HCT116 (cell line): ENCODE results near the gene SIRPB2. TPM values are rescaled to one million over a fixed set of nuclear protein-coding genes. Genes with fewer than 3 reads are reported as not detected.
A peak's percentile ranks its signal among the peaks of the same experiment; 100 is the strongest.

Experiments used
- ATAC-seq: fragments of 200-7000 bp; cut with Tn5 transposase; 2 replicates; pipeline ENCODE4 v1.9.1; 2020; ENCODE audit warnings: mild to moderate bottlenecking, moderate library complexity
- BruUV-seq: library from RNA; stranded (reverse); fragments of 400-500 nt; replicated peaks from 2 replicates; lab custom pipeline; 2021; lab: Mats Ljungman, UMichigan
- CTCF ChIA-PET: fragments of 300-600 bp; sonication (Branson Sonifier 250); formaldehyde crosslinking; loops from one replicate; lab custom pipeline; 2021; ENCODE audit warnings: antibody characterized with exemption; lab: Charles Lee
- POLR2A ChIA-PET: fragments of 300-600, 350-600 bp; sonication (Branson Sonifier 250); formaldehyde crosslinking; loops from one replicate; lab custom pipeline; 2021; ENCODE audit warnings: antibody characterized with exemption; lab: Charles Lee
- RAD21 ChIA-PET, 2 experiments: fragments of 300-600 bp; sonication (Branson Sonifier 250); formaldehyde crosslinking; loops; one replicate each; lab custom pipeline; 2023; ENCODE audit warnings: low total read pairs in 2 of 2; ENCODE audit not compliant: uncharacterized antibody in 2 of 2, unreplicated experiment in 2 of 2, low non-redundant PET in 1 of 2; lab: Charles Lee
- DNase-seq: peaks from one replicate; pipeline ENCODE4 v3.0.0-alpha.2; 2010; ENCODE audit warnings: low read depth, low spot score
- H2AFZ ChIP-seq: fragments of 200-600 bp; shearing (Covaris generic), sonication (generic); 2 replicates; pipeline ENCODE4 v1.6.1; 2017; ENCODE audit warnings: low read depth, mixed run types, mixed read lengths, antibody characterized with exemption, low read length; ENCODE audit not compliant: poor library complexity, severe bottlenecking
- H3K27ac ChIP-seq: 2 replicates; pipeline ENCODE4 v1.5.1; 2012; ENCODE audit warnings: low read depth, low read length
- H3K27me3 ChIP-seq: fragments of 200-600 bp; sonication (generic); 2 replicates; pipeline ENCODE4 v1.6.1; 2016; ENCODE audit warnings: mixed run types, low read length, mixed read lengths; ENCODE audit not compliant: insufficient read depth
- H3K36me3 ChIP-seq, 2 experiments: fragments of 200-500 bp in 1 of 2; fragments of 200-600 bp in 1 of 2; sonication (Bioruptor generic) in 1 of 2; sonication (generic) in 1 of 2; 2 replicates each; pipeline versions ENCODE4 v1.5.1 to v1.6.1; 2014 to 2016; ENCODE audit warnings: low read length in 2 of 2, inconsistent platforms in 1 of 2, mixed read lengths in 1 of 2, mixed run types in 1 of 2; ENCODE audit not compliant: insufficient read depth in 2 of 2, control insufficient read depth in 1 of 2
- H3K4me1 ChIP-seq, 2 experiments: fragments of 200-600 bp in 1 of 2; sonication (generic) in 1 of 2; 2 replicates each; pipeline versions ENCODE4 v1.5.1 to v1.6.1; 2012 to 2017; ENCODE audit warnings: low read length in 2 of 2, inconsistent platforms in 1 of 2, mild to moderate bottlenecking in 1 of 2, mixed read lengths in 1 of 2, mixed run types in 1 of 2, moderate library complexity in 1 of 2; ENCODE audit not compliant: insufficient read depth in 2 of 2, control insufficient read depth in 1 of 2
- H3K4me2 ChIP-seq: fragments of 200-600 bp; sonication (generic); 2 replicates; pipeline ENCODE4 v1.6.1; 2017; ENCODE audit warnings: mixed run types, low read length, mixed read lengths
- H3K4me3 ChIP-seq, 2 experiments: fragments of 200-600 bp in 1 of 2; sonication (generic) in 1 of 2; replicated peaks in 1 of 2; 2 replicates each; pipeline ENCODE4 v1.5.1; 2011 to 2016; ENCODE audit warnings: low read length in 2 of 2, control low read depth in 1 of 2, low read depth in 1 of 2, mild to moderate bottlenecking in 1 of 2, mixed read lengths in 1 of 2, mixed run types in 1 of 2
- H3K79me2 ChIP-seq: fragments of 200-600 bp; sonication (generic); 2 replicates; pipeline ENCODE4 v1.6.1; 2017; ENCODE audit warnings: mild to moderate bottlenecking, mixed run types, low read length, moderate library complexity, mixed read lengths; ENCODE audit not compliant: insufficient read depth
- H3K9ac ChIP-seq: fragments of 200-600 bp; sonication (generic); 2 replicates; pipeline ENCODE4 v1.6.1; 2016; ENCODE audit warnings: low read length, mixed read lengths
- H3K9me2 ChIP-seq: fragments of 200-600 bp; sonication (generic), shearing (Covaris generic); 2 replicates; pipeline ENCODE4 v1.6.1; 2017; ENCODE audit warnings: mixed run types, mild to moderate bottlenecking, moderate library complexity; ENCODE audit not compliant: insufficient read depth
- H3K9me3 ChIP-seq, 2 experiments: fragments of 200-500 bp in 1 of 2; fragments of 200-600 bp in 1 of 2; sonication (Bioruptor generic) in 1 of 2; sonication (generic) in 1 of 2; 2 replicates each; pipeline ENCODE4 v1.6.1; 2014 to 2017; ENCODE audit warnings: low read length in 2 of 2, mixed read lengths in 2 of 2, inconsistent platforms in 1 of 2, low read depth in 1 of 2, mild to moderate bottlenecking in 1 of 2, mixed run types in 1 of 2, moderate library complexity in 1 of 2; ENCODE audit not compliant: control insufficient read depth in 1 of 2, insufficient read depth in 1 of 2
- H4K20me1 ChIP-seq: fragments of 200-600 bp; sonication (generic), shearing (Covaris generic); 2 replicates; pipeline ENCODE4 v1.6.1; 2017; ENCODE audit warnings: mixed run types, mild to moderate bottlenecking, moderate library complexity; ENCODE audit not compliant: insufficient read depth
- CEBPB ChIP-seq: IDR thresholded peaks from 2 replicates; pipeline ENCODE4 v1.6.1; 2012; ENCODE audit warnings: low read depth
- EGR1 ChIP-seq: IDR thresholded peaks from 2 replicates; pipeline ENCODE4 v1.6.1; 2012; ENCODE audit warnings: low read depth
- EZH2 ChIP-seq: fragments of 200-600 bp; sonication (generic); IDR thresholded peaks from 2 replicates; pipeline ENCODE4 v1.6.1; 2017; ENCODE audit warnings: antibody characterized with exemption, mixed run types
- JUND ChIP-seq: IDR thresholded peaks from 2 replicates; pipeline ENCODE4 v1.6.1; 2012
- POLR2AphosphoS5 ChIP-seq: IDR thresholded peaks from 2 replicates; pipeline ENCODE4 v1.6.1; 2011; ENCODE audit warnings: mild to moderate bottlenecking, low read depth, low read length, moderate library complexity
- RAD21 ChIP-seq: IDR thresholded peaks from 2 replicates; pipeline ENCODE4 v1.6.1; 2012; ENCODE audit warnings: low read depth, mild to moderate bottlenecking
- SP1 ChIP-seq: IDR thresholded peaks from 2 replicates; pipeline ENCODE4 v1.6.1; 2012; ENCODE audit warnings: low read depth
- SRF ChIP-seq: IDR thresholded peaks from 2 replicates; pipeline ENCODE4 v1.6.1; 2012; ENCODE audit warnings: low read depth
- TCF7L2 ChIP-seq: IDR thresholded peaks from 2 replicates; pipeline ENCODE4 v1.7.0; 2011; ENCODE audit warnings: borderline replicate concordance, inconsistent platforms; ENCODE audit not compliant: insufficient read depth, insufficient read length; ENCODE audit errors: extremely low read depth
- ZFX ChIP-seq: fragments of 450-650 bp; IDR thresholded peaks from 2 replicates; pipeline ENCODE4 v1.6.1; 2017
- ZNF274 ChIP-seq: fragments of 200-500 bp; sonication (Bioruptor generic); IDR thresholded peaks from 2 replicates; pipeline ENCODE4 v1.6.1; 2014; ENCODE audit warnings: mild to moderate bottlenecking, low read depth, low read length, inconsistent platforms
- intact Hi-C: fragments of 100-400 bp; cut with micrococcal nuclease; formaldehyde crosslinking; loops from 2 replicates; pipeline ENCODE4 v1.10.0; 2022
- total RNA-seq: library from RNA; stranded (reverse); gene quantifications from one replicate; pipeline ENCODE4 v1.2.1, GENCODE V29; 2021; ENCODE audit not compliant: unreplicated experiment
- TF ChIP-seq, protein P1 (sequence below): IDR thresholded peaks from 2 replicates; pipeline ENCODE4 v1.6.1; 2012
- TF ChIP-seq, protein P2 (sequence below): IDR thresholded peaks from 2 replicates; pipeline ENCODE4 v1.6.1; 2012
- TF ChIP-seq, protein P3 (sequence below), 3 experiments: fragments of 200-600 bp in 1 of 3; sonication (generic) in 1 of 3; IDR thresholded peaks in 2 of 3; conservative IDR thresholded peaks in 1 of 3; 2 replicates each; pipeline ENCODE4 v1.5.1; 2012 to 2017; ENCODE audit warnings: low read depth in 2 of 3, low read length in 2 of 3, antibody characterized with exemption in 1 of 3, borderline replicate concordance in 1 of 3, control low read depth in 1 of 3, mild to moderate bottlenecking in 1 of 3, mixed read lengths in 1 of 3, mixed run types in 1 of 3, moderate library complexity in 1 of 3; ENCODE audit not compliant: insufficient read depth in 1 of 3

The SIRPB2 gene
- total RNA-seq, 1 experiment from 2014 or later, result not detected

DNA sequence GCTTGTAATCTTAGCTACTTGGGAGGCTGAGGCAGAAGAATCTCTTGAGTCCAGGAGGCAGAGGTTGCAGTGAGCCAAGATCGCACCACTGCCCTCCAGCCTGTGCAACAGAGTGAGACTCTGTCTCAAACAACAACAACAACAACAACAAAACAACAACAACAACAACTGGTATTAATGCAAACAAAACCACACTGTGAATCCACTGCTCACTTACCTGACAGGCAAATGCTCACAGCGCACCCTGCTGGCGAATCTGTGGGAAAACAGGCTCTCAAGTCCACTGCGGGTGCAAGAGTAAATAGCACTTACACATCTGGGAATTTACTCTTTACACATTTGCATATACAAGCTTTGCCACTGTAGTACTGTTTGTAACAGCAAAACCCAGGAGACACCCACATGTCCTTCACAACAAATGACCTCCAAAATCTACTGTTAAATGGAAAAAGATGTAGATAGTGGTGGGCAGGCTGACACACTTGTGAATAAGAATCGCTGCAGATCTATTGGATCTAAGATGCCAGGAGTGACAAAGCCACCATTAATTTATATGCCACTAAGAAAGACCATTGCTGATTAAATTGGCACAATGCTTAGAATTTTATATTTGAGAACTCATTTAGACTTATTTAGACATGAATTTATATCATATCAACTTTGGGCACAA is 53.9 kb downstream of the SIRPB2 start:
- Histone ChIP-seq H3K27ac (no peak overlapping the region), H3K79me2 (no peaks in the 10 kb centered on the region), H3K4me1 (no peaks in the 10 kb centered on the region), H3K9me2 (no peaks in the 10 kb centered on the region), H3K9ac (no peak overlapping the region), H3K4me2 (no peak overlapping the region), H4K20me1 (no peaks in the 10 kb centered on the region), H3K36me3 (peaks cover 5 to 6% of the 10 kb centered on the region in 2 experiments; a peak in 2 of 4 replicates), H3K9me3 (no peaks in the 10 kb centered on the region), H3K4me3 (no peak overlapping the region), H2AFZ (no peak overlapping the region), H3K27me3 (no peaks in the 10 kb centered on the region)
- no peak for TF ChIP-seq TCF7L2
- no peak for TF ChIP-seq SP1
- no peak for TF ChIP-seq CEBPB
- no peak for TF ChIP-seq ZFX
- no peak for TF ChIP-seq EGR1
- TF ChIP-seq ZNF274, result no peak
- no peak for TF ChIP-seq JUND
- TF ChIP-seq, protein P1, sequence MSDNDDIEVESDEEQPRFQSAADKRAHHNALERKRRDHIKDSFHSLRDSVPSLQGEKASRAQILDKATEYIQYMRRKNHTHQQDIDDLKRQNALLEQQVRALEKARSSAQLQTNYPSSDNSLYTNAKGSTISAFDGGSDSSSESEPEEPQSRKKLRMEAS, result no peak
- TF ChIP-seq RAD21, result peak; percentile 92
- no peak for TF ChIP-seq POLR2AphosphoS5
- TF ChIP-seq, protein P2, sequence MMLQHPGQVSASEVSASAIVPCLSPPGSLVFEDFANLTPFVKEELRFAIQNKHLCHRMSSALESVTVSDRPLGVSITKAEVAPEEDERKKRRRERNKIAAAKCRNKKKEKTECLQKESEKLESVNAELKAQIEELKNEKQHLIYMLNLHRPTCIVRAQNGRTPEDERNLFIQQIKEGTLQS, result no peak
- TF ChIP-seq SRF, result no peak
- TF ChIP-seq, protein P3, sequence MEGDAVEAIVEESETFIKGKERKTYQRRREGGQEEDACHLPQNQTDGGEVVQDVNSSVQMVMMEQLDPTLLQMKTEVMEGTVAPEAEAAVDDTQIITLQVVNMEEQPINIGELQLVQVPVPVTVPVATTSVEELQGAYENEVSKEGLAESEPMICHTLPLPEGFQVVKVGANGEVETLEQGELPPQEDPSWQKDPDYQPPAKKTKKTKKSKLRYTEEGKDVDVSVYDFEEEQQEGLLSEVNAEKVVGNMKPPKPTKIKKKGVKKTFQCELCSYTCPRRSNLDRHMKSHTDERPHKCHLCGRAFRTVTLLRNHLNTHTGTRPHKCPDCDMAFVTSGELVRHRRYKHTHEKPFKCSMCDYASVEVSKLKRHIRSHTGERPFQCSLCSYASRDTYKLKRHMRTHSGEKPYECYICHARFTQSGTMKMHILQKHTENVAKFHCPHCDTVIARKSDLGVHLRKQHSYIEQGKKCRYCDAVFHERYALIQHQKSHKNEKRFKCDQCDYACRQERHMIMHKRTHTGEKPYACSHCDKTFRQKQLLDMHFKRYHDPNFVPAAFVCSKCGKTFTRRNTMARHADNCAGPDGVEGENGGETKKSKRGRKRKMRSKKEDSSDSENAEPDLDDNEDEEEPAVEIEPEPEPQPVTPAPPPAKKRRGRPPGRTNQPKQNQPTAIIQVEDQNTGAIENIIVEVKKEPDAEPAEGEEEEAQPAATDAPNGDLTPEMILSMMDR (IDR thresholded peaks at IDR 0.05 in 2 of 3, conservative IDR thresholded peaks at IDR 0.05 in 1 of 3; ENCODE audit: borderline replicate concordance in 1 of 3, insufficient read depth in 1 of 3, low read depth in 2 of 3, low read length in 2 of 3), result peak; percentile 85 to 91 (median 91)
- TF ChIP-seq EZH2, result no peak
- BruUV-seq, result no TSS peak
- POLR2A ChIA-PET, result interaction anchor here (1.5 kb wide), 1 partner anchor 38 kb away, joined by 4 read pairs; no protein-coding TSS in a partner anchor
- RAD21 ChIA-PET, result interaction anchor here in 1 of 2 experiments (0.7 to 1.0 kb wide), 2 partner anchors 67 to 123 kb away, joined by 3 read pairs; no protein-coding TSS in a partner anchor
- CTCF ChIA-PET, result interaction anchor here (0.6 to 4.2 kb wide), 17 partner anchors 8 to 382 kb away, joined by 3 to 14 read pairs (median 3); partner anchors contain the start of genes NSFL1C and TMEM74B
- DNase-seq (peak; percentile 71), ATAC-seq (peak; percentile 81)
- intact Hi-C loops, result loop anchor here (1.0 kb wide), 2 partner anchors 124 to 228 kb away; no protein-coding TSS in a partner anchor
